ENCODE data around the gene PLCB4. TPM values are rescaled to one million over a fixed set of nuclear protein-coding genes. Genes with fewer than 3 reads are reported as not detected.

PLCB4 gene
- total RNA-seq, 1 donor from 2014 or later: 6.6 TPM

GRCh38 chr20:9344083-9344920 is 275.4 kb downstream of the PLCB4 start:
- H3K9me3 ChIP-seq: no peaks in the 10 kb centered on the region
- H3K27ac ChIP-seq: peak overlapping the region; percentile 63
- no peaks in the 10 kb centered on the region for H3K36me3 ChIP-seq
- DNase-seq (no peak), ATAC-seq (no peak)
- TF ChIP-seq, protein P1, sequence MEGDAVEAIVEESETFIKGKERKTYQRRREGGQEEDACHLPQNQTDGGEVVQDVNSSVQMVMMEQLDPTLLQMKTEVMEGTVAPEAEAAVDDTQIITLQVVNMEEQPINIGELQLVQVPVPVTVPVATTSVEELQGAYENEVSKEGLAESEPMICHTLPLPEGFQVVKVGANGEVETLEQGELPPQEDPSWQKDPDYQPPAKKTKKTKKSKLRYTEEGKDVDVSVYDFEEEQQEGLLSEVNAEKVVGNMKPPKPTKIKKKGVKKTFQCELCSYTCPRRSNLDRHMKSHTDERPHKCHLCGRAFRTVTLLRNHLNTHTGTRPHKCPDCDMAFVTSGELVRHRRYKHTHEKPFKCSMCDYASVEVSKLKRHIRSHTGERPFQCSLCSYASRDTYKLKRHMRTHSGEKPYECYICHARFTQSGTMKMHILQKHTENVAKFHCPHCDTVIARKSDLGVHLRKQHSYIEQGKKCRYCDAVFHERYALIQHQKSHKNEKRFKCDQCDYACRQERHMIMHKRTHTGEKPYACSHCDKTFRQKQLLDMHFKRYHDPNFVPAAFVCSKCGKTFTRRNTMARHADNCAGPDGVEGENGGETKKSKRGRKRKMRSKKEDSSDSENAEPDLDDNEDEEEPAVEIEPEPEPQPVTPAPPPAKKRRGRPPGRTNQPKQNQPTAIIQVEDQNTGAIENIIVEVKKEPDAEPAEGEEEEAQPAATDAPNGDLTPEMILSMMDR (IDR thresholded peaks at IDR 0.05): no peak
- peaks cover 30% of the 10 kb centered on the region for H3K4me1 ChIP-seq
- intact Hi-C loops (cut with DNase I): no loop called here
- H3K27me3 ChIP-seq (ENCODE audit: low read depth): no peaks in the 10 kb centered on the region
- H3K4me3 ChIP-seq: no peak overlapping the region

- intact Hi-C loops (cut with DNase I): no loop called here
- no peak overlapping the region for H3K27ac ChIP-seq
Observed at GRCh38 chr20:9348316-9348715, 279.4 kb downstream of the PLCB4 start.

GRCh38 chr20:9348747-9349146 is 279.9 kb downstream of the PLCB4 start:
- TF ChIP-seq, protein P1 (IDR thresholded peaks at IDR 0.05): no peak
- no peaks in the 10 kb centered on the region for H3K27me3 ChIP-seq (ENCODE audit: low read depth)
- peaks cover 34% of the 10 kb centered on the region for H3K4me1 ChIP-seq
- H3K27ac ChIP-seq: no peak overlapping the region
- H3K9me3 ChIP-seq: no peaks in the 10 kb centered on the region
- H3K4me3 ChIP-seq: no peak overlapping the region
- H3K36me3 ChIP-seq: no peaks in the 10 kb centered on the region
- intact Hi-C loops (cut with DNase I): no loop called here
- ATAC-seq: no peak
- DNase-seq: no peak

More at GRCh38 chr20:9348316-9348715, 279.4 kb downstream of the PLCB4 start:
- no peak for ATAC-seq
- no peaks in the 10 kb centered on the region for H3K9me3 ChIP-seq
- TF ChIP-seq, protein P1 (IDR thresholded peaks at IDR 0.05): no peak
- DNase-seq: no peak
- no peaks in the 10 kb centered on the region for H3K27me3 ChIP-seq (ENCODE audit: low read depth)
- H3K4me1 ChIP-seq: peaks cover 33% of the 10 kb centered on the region
- no peaks in the 10 kb centered on the region for H3K36me3 ChIP-seq
- H3K4me3 ChIP-seq: no peak overlapping the region

DNA sequence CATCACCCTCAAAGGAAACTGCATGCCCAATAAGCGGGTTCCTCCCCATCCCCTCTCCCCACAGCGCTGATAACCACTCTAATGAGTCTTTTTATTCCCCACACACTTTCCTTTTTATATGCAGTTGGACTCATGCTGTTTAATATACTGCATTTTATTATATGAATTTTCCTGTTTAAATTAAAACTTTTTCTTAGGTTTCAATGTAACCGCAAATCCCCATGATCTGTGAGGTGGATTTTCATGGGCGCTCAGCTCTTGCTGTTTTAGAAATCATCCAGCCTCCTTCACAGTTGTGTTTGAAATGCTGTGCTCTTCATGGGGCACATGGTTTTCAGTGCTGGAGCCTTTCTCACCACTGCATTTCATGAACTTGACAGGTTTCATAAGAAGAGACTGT is 280.4 kb downstream of the PLCB4 start:
- TF ChIP-seq, protein P1 (IDR thresholded peaks at IDR 0.05): no peak
- Histone ChIP-seq H3K27me3 (ENCODE audit: low read depth) (no peaks in the 10 kb centered on the region), H3K4me3 (no peak overlapping the region), H3K9me3 (no peaks in the 10 kb centered on the region), H3K4me1 (peaks cover 34% of the 10 kb centered on the region), H3K36me3 (no peaks in the 10 kb centered on the region), H3K27ac (no peak overlapping the region)
- ATAC-seq (no peak), DNase-seq (no peak)
- intact Hi-C loops (cut with DNase I): no loop called here

DNA sequence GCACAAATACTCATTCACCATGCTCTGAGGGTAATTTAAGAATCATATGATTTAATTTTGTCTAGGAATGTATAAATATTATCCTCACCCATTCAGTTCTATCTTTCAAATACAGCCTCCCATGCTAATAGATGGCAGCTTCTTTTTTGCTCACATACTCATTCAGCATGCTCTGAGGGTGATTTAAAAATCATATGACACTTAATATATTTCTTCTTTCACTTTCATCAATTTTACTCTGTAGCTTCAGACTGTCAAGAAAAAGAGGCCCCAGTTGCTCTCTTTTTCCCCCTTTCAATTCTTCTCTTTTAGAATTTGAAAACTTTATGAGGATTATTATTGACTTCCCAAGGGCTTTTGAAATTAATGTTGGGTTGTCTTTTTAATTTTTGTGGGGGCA is 283.9 kb downstream of the PLCB4 start:
- intact Hi-C loops (cut with DNase I): no loop called here
- TF ChIP-seq, protein P1 (IDR thresholded peaks at IDR 0.05): no peak
- H3K9me3 ChIP-seq: no peaks in the 10 kb centered on the region
- DNase-seq (no peak), ATAC-seq (no peak)
- H3K36me3 ChIP-seq: no peaks in the 10 kb centered on the region
- no peaks in the 10 kb centered on the region for H3K27me3 ChIP-seq (ENCODE audit: low read depth)
- H3K4me3 ChIP-seq: no peak overlapping the region
- no peak overlapping the region for H3K27ac ChIP-seq
- H3K4me1 ChIP-seq: peaks cover 23% of the 10 kb centered on the region

All from lower lobe of right lung (tissue), 2 donors.